ENCODE data around the gene DAP.
"Not testable (repeated sequence)": the region's sequence is repeated elsewhere in the genome, so short reads cannot be mapped to it uniquely, and the experiment has no call there.

DAP gene, protein sequence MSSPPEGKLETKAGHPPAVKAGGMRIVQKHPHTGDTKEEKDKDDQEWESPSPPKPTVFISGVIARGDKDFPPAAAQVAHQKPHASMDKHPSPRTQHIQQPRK

GRCh38 chr5:10761185-10761932 is at the start of gene DAP:
Gene DAP (minus strand): TSS chr5:10761234. CDS start chr5:10761068, 166 bp downstream.
- peak; percentile 92 to 93 for DNase-seq

DNA sequence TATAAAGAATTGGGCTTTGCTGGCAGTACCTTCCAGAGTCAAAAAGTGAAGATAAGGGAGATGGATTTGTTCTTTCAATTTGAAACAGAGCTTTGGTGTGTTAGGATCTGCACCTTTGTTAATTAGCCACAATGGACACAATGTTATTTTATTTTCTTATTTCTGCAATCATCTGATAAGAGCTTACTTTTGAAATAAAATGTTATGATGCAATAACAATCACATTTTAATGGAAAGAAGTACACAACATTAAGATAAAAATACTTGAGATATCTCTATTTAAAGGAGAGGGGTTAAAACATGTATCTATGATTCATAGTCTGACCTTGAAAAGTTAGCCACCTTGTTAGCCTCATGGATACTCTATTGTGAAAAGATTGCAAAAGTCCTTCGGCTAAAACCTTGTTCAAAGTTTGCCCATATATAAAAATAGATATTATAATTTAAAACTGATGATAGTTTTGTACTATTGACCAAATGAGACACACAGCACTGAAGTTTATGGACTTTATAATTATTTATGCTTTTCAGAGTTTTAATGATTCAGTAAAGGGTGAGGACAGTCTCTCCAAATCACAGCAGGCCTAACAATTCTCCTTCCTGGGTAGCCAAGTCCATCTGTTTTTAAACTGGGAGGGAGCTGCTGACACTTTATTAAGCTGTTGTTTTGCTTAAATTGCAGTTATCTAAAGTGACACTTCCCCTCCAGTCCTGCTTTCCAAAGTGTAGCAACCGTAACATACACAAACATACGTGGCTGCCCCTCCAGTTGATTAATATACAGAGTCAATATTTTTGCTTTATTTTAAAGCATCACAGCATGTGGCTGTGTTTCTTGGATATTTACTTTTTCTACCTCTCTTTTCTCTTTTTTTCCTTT is 47.6 kb upstream of the DAP start:
- no peak for DNase-seq

DNA sequence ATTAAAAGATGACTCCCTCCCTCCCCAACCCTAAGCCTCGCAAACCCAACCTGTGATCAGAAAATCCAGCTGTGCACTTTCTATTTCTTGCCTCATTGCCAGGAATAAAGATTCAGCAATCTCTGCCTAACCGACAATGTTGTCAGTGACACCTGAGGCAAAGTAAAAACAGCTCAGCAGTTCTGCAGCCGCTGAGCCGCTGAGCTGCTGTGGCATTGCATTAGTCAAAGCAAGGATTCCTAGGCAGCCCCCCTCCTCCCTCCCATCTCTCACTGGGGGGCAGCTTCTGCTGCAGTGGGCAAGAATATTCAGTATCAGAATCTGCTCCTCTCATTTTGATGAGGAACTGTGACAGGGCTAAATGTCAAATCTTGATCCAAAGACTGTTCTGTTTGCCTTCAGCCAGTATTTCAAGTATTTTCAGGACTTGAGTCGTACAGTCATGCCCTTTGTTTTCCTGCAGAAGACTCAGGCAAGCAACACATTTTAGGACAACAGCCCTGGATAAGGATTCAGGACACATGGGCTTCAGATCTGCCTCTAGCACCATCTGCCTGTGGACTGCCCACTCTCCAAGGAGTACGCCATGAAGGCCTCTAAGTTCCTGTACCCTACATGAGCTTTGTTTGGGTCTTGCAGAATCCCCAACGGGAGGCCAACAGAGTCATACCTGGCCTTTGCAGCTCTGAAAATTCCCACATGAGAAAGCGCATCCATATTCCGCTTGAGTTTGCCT is 41.1 kb upstream of the DAP start:
- no peak for DNase-seq

DNA sequence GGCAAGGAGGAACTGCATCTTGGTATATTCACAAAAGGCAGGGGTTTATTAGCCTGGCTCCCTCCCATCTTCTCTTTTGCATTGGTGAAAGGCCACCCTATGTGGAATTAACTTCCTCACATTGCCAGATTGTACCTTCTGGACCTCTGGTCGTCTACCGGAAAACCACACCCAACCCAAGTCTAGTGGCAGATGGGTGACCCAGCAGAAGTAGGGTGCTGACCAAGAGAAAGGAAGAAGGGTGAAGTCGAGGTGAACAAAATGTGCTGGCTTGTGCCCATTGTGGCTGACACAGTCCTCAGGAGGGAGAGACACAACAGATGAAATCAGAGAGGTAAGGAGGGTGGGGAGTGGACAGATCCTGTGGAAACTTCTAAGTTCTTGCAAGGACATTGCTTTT is 39.8 kb upstream of the DAP start:
- no peak for DNase-seq

DNA sequence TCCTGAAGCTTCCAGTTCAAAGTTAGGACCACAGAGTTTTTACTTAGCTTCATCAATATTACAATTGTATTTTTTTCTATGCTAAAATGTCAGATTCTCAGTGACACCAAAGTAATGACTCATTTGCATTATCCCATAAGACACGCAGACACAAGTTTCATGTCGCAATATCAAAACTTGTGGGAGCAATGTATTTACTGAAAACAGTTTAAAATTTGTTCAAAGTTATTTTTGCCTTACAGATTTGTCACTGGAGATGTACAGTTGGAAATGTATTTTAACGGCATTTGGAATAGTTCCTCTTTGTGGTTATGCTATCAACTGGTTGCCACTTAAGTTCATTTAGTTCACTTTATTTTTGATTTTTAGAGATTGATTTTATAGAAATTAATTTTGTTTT is 36.2 kb upstream of the DAP start:
- DNase-seq: no peak

DNA sequence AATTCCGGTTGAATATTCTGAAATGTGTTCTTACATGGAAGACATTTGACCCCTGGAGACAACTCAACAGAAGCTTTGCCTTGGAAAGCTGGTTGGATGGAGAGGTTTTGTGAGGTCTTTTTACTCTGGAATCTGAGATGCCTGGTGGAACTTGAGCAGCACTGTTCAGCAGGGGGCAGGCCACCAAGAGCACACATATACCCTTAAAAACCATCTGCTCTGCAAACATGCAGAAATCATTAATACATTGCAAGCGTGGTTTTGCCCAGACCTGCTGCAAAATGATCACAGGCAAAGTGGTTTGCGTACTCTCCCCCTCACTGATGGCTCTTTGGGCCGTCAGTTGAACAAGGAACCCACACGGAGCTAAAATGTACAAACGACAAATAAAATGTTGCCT is 32.8 kb upstream of the DAP start:
- DNase-seq: no peak

- DNase-seq: no peak
These were observed 31.3 kb upstream of the DAP start for GRCh38 chr5:10792336-10792735.

DNA sequence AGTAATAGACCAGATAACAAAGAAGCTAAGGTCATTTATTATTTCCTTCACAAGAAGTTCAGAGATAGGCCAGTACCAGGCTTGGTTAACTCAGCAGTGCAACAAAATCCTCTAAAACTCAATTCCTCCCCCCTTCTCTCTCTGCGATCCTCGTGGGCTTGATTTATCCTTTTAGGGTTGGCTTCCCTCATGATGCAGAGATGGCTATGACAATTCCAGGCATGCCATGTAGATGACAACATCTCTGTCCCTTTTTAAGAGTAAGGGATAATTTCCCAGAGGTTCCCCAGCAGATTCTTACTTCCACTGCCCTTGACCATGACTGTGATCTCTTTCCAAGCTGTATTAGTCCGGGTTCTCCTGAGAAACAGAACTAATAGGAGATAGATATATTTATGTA is 28.7 kb upstream of the DAP start:
- no peak for DNase-seq

- DNase-seq: no peak
These were observed 28.0 kb upstream of the DAP start for GRCh38 chr5:10789021-10789420.

DNA sequence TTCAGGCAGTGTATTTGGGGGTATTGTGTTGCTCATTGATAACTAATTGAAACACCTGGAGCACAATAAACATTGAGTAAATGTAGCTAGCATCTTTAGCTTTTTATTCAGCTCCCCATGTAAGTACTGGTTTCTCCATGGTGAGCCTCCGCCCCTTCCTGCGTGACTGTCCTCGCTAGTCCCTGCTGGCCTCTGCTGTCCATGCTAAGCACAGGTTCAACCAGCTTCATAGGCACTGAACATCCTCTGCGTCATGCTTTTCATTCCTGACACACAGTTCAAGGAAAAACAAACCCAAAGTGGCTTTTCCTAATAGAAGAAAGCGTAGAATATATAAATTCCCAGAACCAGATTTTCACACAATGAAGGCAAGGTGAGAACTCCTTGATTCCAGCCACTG is 27.3 kb upstream of the DAP start:
- DNase-seq: no peak

GRCh38 chr5:10786835-10787234 is 25.8 kb upstream of the DAP start:
- no peak for DNase-seq

DNA sequence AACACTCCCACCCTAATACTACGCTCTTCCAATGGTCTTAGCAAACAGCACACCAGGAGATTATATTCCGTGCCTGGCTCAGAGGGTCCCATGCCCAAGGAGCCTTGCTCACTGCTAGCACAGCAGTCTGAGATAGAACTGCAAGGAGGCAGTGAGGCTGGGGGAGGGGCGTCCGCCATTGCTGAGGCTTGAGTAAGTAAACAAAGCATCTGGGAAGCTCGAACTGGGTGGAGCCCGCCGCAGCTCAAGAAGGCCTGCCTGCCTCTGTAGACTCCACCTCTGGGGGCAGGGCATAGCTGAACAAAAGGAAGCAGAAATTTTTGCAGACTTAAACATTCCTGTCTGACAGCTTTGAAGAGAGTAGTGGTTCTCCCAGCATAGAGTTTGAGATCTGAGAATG is 19.2 kb upstream of the DAP start:
- DNase-seq: not testable (repeated sequence)

DNA sequence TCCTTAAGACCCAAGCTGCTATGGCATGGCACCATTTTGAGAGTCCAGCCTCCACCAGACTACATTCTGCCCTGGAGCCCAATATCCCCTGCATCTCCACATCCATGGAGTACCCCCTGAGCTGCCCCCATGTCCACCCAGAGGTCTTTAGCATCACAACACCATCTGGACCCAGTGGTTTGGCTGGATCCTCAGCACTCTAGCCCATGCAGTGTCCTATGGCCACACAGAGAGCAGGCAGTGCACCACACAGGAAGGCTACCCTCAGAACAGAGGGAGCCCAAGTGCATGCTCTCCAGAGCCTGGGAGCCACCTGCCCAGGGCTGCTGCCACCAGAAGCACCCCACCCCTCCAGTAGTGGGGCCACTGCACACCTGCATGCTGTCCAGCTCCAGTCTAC is 18.6 kb upstream of the DAP start:
- DNase-seq: no peak

DNA sequence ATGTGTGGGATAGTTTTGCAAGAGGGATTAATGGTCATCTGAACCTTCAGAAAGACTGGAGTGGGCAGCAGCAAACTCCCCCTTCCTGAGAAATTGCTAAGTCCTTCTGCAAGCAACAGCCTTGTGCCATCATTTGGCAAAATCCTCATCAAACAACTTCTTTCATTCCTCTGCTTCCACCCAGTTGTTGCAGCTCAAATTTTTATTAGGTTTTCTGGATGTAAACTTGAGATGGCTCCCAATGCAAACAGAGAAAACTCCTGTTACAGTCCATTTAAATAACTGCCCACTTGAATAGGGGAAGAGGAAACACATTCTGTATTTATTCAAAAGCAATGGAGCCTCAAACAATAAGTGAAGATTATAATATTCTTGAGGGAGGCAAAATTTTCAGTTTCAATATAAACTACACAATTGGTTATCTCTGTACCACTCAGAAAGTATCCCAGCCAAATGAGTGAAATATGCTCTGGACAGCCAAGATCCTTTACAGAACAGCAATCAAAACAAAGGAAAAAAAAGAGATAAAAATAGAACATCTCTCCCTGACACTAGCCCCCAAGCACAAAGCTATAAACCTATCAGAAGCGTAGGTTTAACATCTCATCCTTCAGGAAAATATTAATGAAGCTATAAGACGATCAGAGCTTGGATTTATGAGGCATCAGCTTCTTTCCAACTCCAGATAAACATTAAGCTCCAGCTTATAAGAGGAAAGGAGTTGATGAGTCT is 17.3 kb upstream of the DAP start:
- DNase-seq: no peak

DNA sequence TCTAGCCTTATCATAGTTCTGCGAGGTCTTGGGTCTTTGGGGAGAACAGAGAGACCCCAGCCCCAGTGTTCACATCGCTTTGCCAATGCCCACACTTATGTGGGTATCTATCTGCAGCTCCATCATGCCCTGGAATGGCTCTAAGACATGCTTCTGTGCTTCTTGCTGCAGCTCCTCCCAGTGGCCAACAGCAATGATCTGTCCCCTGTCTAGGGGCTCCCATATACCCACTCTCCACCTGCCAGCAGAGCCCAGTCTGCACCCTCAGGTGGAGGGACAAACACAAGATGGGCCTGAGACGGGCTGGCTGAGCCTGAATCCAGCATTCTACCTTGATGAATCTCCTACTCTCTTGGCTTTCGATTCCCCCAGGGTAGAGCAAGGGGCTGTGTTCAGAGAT is 14.6 kb upstream of the DAP start:
- DNase-seq: no peak

- DNase-seq: no peak
These were observed 12.0 kb upstream of the DAP start for GRCh38 chr5:10772901-10773585.

- DNase-seq: no peak
These were observed 7.4 kb upstream of the DAP start for GRCh38 chr5:10768328-10768899.

- peak in 1 of 2 donors; percentile 28 for DNase-seq
These were observed 1.9 kb upstream of the DAP start for GRCh38 chr5:10762776-10763500.

DNA sequence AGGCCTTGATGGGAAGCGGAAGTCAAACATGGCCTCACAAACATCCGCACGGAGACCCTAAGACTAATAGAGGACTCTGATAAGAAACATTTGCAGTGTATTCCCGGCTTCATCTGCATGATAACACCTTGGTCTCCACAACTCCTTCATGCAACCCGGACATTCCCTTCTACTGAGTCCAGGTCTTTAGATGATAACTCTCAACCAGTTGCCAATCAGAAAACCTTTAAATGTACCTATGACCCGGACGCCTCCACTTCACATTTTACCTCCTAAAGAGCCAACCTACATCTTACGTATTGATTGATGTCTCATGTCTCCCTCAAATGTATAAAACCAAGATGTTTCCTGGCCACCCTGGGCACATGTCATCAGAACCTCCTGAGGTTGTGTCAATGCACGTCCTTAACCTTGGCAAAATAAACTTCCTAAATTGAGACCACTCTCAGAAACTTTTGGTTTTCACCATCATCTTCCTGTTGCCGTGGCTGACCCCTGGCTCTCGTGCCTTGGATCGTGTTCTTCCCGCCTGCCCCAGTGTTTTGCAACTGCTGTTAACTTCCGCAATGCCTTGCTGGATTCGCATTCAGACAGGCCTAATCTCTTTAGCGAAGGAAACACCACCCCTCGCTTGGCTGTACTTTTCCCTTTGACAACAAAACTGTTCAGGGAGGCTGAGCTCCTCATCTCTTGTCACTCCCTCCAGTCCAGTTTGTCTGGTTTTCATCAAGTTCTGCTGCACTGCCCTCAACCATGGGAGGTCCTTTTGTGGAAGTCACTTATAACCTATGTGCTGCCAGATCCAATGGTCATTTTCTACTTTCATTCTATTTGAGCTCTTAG is 1.1 kb upstream of the DAP start:
- DNase-seq: peak in 1 of 2 donors; percentile 53

DNA sequence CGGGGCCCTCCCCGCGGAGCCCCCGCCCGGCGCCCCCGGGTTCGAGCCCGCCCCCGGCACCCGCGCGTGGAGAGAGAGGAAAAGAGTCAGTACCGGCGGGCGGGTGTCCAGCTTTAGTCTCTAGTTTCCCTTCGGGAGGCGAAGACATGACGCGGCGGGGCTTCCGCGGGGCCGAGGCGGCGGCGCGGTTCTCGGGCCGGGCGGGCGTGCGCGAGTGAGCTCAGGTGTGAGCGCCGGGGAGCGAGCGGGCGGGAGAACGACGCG is 181 bp downstream of the DAP start:
- DNase-seq: no peak

Measured in CD4-positive, alpha-beta T cell treated with Interleukin-1 beta for 1 hour (primary cell).